ENCODE measurements around the gene ZNF274.
"Not testable (repeated sequence)": the region's sequence is repeated elsewhere in the genome, so short reads cannot be mapped to it uniquely, and the experiment has no call there.

Gene ZNF274

GRCh38 chr19:58248886-58249285, 66.0 kb downstream of the ZNF274 start:
- peaks cover 19% of the 10 kb centered on the region for H3K9me3 ChIP-seq (ENCODE audit: control insufficient read depth, insufficient read depth, low read length)
- DNase-seq (ENCODE audit: low read depth, low spot score) = no peak
- peaks cover 72% of the 10 kb centered on the region for H3K36me3 ChIP-seq (ENCODE audit: control insufficient read depth, insufficient read depth, low read length)
- H3K4me1 ChIP-seq (ENCODE audit: control insufficient read depth, insufficient read depth, low read length) = no peaks in the 10 kb centered on the region
- no peak overlapping the region for H3K4me3 ChIP-seq (ENCODE audit: low read length)
- H3K27me3 ChIP-seq (ENCODE audit: control insufficient read depth, insufficient read depth, low read length) = no peaks in the 10 kb centered on the region
- WGBS (ENCODE audit: insufficient coverage, insufficient read length) = no CpG with 5 or more reads among the region's 3 CpGs
- H3K27ac ChIP-seq (ENCODE audit: low read length) = no peak overlapping the region

DNA sequence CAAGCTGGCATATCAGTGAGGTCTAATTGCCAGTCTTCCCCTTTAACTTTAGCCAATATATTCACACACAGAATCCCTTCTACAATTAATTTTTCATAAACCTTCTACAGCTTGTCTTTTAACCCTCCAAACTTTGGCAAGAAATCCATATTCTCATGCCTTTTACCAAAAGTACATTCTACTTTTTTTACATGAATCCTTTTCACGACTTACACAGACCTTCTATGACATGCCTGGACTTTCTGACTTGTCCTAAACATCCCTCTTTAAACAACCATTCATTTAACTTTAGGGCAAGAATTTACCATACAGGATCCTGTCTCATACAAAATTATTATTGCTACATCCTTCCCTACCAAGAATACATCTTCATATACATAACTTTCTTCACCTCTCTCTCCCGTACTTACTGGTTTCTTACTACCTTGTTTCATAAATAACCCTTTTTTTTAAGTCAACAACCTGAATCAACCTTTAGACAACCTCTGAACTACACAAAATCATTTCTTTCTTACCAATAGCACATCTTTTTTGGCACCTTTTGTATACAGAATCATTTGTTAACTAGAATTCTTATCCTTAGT, 69.3 kb downstream of the ZNF274 start:
- no peaks in the 10 kb centered on the region for H3K27me3 ChIP-seq (ENCODE audit: control insufficient read depth, insufficient read depth, low read length)
- WGBS (ENCODE audit: insufficient coverage, insufficient read length) = 100% methylated on average over 1 of the region's 2 CpGs
- H3K9me3 ChIP-seq (ENCODE audit: control insufficient read depth, insufficient read depth, low read length) = peaks cover 29% of the 10 kb centered on the region
- DNase-seq (ENCODE audit: low read depth, low spot score) = no peak
- H3K4me1 ChIP-seq (ENCODE audit: control insufficient read depth, insufficient read depth, low read length) = no peaks in the 10 kb centered on the region
- H3K36me3 ChIP-seq (ENCODE audit: control insufficient read depth, insufficient read depth, low read length) = peaks cover 69% of the 10 kb centered on the region
- no peak overlapping the region for H3K4me3 ChIP-seq (ENCODE audit: low read length)
- H3K27ac ChIP-seq (ENCODE audit: low read length) = no peak overlapping the region

- no CpG with 5 or more reads among the region's 4 CpGs for WGBS (ENCODE audit: insufficient coverage, insufficient read length)
- Histone ChIP-seq H3K9me3 (ENCODE audit: control insufficient read depth, insufficient read depth, low read length) (peaks cover 54% of the 10 kb centered on the region), H3K36me3 (ENCODE audit: control insufficient read depth, insufficient read depth, low read length) (peaks cover 81% of the 10 kb centered on the region)
- not testable (repeated sequence) for DNase-seq (ENCODE audit: low read depth, low spot score); H3K27me3 ChIP-seq (ENCODE audit: control insufficient read depth, insufficient read depth, low read length); H3K27ac ChIP-seq (ENCODE audit: low read length); H3K4me3 ChIP-seq (ENCODE audit: low read length); H3K4me1 ChIP-seq (ENCODE audit: control insufficient read depth, insufficient read depth, low read length)
Measured at GRCh38 chr19:58258259-58258658, 75.4 kb downstream of the ZNF274 start.

GRCh38 chr19:58261600-58261967, 78.7 kb downstream of the ZNF274 start:
- no peak for DNase-seq (ENCODE audit: low read depth, low spot score)
- peaks cover 52% of the 10 kb centered on the region for H3K9me3 ChIP-seq (ENCODE audit: control insufficient read depth, insufficient read depth, low read length)
- H3K36me3 ChIP-seq (ENCODE audit: control insufficient read depth, insufficient read depth, low read length) = peaks cover 67% of the 10 kb centered on the region
- no peak overlapping the region for H3K27ac ChIP-seq (ENCODE audit: low read length)
- no CpG with 5 or more reads among the region's 3 CpGs for WGBS (ENCODE audit: insufficient coverage, insufficient read length)
- no peaks in the 10 kb centered on the region for H3K27me3 ChIP-seq (ENCODE audit: control insufficient read depth, insufficient read depth, low read length)
- H3K4me3 ChIP-seq (ENCODE audit: low read length) = no peak overlapping the region
- no peaks in the 10 kb centered on the region for H3K4me1 ChIP-seq (ENCODE audit: control insufficient read depth, insufficient read depth, low read length)

DNA sequence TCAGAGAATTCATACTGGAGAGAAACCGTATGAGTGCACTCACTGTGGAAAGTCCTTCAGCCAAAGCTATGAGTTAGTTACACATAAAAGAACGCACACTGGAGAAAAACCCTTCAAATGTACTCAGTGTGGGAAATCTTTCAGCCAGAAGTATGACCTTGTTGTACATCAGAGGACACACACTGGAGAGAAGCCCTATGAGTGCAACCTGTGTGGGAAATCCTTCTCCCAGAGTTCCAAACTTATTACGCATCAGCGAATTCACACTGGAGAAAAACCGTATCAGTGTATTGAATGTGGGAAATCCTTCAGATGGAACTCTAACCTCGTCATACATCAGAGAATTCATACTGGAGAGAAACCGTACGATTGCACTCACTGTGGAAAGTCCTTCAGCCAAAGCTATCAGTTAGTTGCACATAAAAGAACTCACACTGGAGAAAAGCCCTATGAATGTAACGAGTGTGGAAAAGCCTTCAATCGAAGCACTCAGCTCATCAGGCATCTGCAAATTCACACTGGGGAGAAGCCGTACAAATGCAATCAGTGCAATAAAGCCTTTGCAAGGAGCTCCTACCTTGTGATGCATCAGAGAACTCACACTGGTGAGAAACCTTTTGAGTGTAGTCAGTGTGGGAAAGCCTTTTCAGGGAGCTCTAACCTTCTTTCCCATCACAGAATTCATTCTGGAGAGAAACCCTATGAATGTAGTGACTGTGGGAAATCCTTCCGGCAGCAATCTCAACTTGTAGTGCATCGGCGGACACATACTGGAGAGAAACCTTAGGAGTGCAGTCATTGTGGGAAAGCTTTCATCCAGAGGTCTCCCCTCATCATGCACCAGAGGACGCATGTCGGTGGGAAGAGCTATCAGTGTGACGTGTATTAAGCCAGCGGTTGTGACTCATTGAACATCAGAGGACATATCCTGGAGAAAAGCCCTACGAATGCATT, 79.4 kb downstream of the ZNF274 start:
- Histone ChIP-seq H3K36me3 (ENCODE audit: control insufficient read depth, insufficient read depth, low read length) (peaks cover 64% of the 10 kb centered on the region), H3K4me1 (ENCODE audit: control insufficient read depth, insufficient read depth, low read length) (no peaks in the 10 kb centered on the region), H3K4me3 (ENCODE audit: low read length) (no peak overlapping the region), H3K27me3 (ENCODE audit: control insufficient read depth, insufficient read depth, low read length) (no peaks in the 10 kb centered on the region), H3K9me3 (ENCODE audit: control insufficient read depth, insufficient read depth, low read length) (peaks cover 50% of the 10 kb centered on the region), H3K27ac (ENCODE audit: low read length) (no peak overlapping the region)
- no peak for DNase-seq (ENCODE audit: low read depth, low spot score)
- WGBS (ENCODE audit: insufficient coverage, insufficient read length) = no CpG with 5 or more reads among the region's 19 CpGs

- H3K36me3 ChIP-seq (ENCODE audit: control insufficient read depth, insufficient read depth, low read length) = peaks cover 57% of the 10 kb centered on the region
- WGBS (ENCODE audit: insufficient coverage, insufficient read length) = no CpG with 5 or more reads among the region's 7 CpGs
- no peak for DNase-seq (ENCODE audit: low read depth, low spot score)
Measured at GRCh38 chr19:58262922-58263296, 80.0 kb downstream of the ZNF274 start.

More at GRCh38 chr19:58262922-58263296, 80.0 kb downstream of the ZNF274 start:
- no peak overlapping the region for H3K4me3 ChIP-seq (ENCODE audit: low read length)
- H3K27ac ChIP-seq (ENCODE audit: low read length) = no peak overlapping the region
- no peaks in the 10 kb centered on the region for H3K4me1 ChIP-seq (ENCODE audit: control insufficient read depth, insufficient read depth, low read length)
- H3K27me3 ChIP-seq (ENCODE audit: control insufficient read depth, insufficient read depth, low read length) = no peaks in the 10 kb centered on the region
- H3K9me3 ChIP-seq (ENCODE audit: control insufficient read depth, insufficient read depth, low read length) = peaks cover 45% of the 10 kb centered on the region
